ENCODE data around the gene TCHH. TPM values are rescaled to one million over a fixed set of nuclear protein-coding genes. Genes with fewer than 3 reads are reported as not detected.
A peak's percentile ranks its signal among the peaks of the same experiment; 100 is the strongest.
"Not testable (repeated sequence)": the region's sequence is repeated elsewhere in the genome, so short reads cannot be mapped to it uniquely, and the experiment has no call there.

TCHH gene
- total RNA-seq, 1 experiment from 2014 or later: not detected

GRCh38 chr1:152112885-152113432, 2.3 kb downstream of the TCHH start:
- DNase-seq (ENCODE audit: low spot score): no peak

GRCh38 chr1:152112101-152112884, 3.0 kb downstream of the TCHH start:
- no peak for DNase-seq (ENCODE audit: low spot score)

- no peak for DNase-seq (ENCODE audit: low spot score)
Observed at GRCh38 chr1:152111515-152111968, 3.7 kb downstream of the TCHH start.

DNA sequence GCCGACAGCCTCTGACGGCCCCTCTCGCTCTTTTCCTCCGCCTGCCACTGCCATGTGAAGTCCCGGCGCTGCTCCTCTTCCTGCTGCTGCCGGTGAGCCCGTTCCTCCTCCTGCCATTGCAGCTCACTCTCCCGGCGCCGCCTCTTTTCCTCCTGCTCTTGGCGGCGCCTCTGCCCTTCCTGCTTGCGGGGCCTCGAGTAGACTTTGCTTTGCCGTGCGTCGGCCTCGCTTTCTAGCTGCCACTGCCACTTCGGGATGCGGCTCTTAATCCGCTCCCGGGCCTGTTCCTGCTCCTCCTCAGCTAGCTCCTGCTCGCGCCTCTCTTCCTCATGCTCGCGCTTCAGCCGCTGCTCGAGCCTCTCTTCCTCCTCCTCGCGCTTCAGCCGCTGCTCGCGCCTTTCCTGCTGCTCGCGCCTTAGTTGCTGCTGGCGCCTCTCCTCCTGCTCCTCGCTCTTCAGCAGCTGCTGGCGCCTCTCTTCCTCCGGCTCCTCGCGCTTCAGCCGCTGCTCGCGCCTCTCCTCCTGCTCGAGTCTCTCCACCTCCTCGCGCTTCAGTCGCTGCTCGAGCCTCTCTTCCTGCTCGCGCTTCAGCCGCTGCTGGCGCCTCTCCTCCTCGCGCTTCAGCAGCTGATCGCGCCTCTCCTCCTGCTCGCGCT, 4.3 kb downstream of the TCHH start:
- peak; percentile 38 for DNase-seq (ENCODE audit: low spot score)

- no peak for DNase-seq (ENCODE audit: low spot score)
Observed at GRCh38 chr1:152110365-152110859, 4.8 kb downstream of the TCHH start.

DNA sequence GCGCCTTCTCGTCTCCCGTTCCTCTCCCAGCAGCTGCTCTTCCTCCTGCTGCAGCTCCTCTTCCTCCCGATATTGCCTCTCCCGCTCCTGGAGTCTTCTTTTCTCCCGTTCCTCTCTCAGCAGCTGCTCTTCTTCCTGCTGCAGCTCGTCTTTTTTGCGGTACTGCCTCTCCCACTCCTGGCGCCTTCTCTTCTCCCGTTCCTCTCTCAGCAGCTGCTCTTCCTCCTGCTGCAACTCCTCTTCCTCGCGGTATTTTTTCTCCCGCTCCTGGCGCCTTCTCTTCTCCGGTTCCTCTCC, 5.3 kb downstream of the TCHH start:
- DNase-seq (ENCODE audit: low spot score): no peak

- no peak for DNase-seq (ENCODE audit: low spot score)
Observed at GRCh38 chr1:152109231-152109997, 5.8 kb downstream of the TCHH start.

GRCh38 chr1:152108882-152109222, 6.4 kb downstream of the TCHH start:
- no peak for DNase-seq (ENCODE audit: low spot score)

DNA sequence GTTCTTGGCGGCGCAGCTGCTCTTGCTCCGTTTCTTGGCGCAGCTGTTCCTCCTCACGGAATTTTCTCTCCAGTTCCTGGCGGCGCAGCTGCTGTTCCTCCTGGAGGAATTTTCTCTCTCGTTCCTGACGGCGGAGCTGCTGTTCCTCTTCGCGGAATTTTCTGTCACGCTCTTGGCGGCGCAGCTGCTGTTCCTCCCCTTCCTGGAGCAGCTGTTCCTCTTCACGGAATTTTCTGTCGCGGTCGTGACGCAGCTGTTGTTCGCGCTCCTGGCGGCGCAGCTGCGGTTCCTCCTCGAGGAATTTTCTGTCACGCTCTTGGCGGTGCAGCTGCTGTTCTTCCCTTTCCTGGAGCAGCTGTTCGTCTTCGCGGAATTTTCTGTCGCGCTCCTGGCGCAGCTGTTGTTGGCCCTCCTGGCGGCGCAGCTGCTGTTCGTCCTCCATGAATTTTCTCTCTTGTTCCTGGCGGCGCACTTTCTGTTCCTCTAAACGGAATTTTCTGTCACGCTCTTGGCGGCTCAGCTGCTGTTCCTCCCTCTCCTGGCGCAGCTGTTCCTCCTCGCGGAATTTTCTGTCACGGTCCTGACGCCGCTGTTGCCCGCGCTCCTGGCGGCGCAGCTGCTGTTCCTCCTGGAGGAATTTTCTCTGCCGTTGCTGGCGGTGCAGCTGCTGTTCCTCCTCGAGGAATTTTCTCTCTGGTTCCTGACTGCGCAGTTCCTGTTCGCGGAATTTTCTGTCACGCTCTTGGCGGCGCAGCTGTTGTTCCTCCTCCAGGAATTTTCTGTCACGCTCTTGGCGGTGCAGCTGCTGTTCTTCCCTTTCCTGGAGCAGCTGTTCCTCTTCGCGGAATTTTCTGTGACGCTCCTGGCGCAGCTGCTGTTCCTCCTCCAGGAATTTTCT, 7.0 kb downstream of the TCHH start:
- no peak for DNase-seq (ENCODE audit: low spot score)

- DNase-seq (ENCODE audit: low spot score): no peak
Observed at GRCh38 chr1:152107031-152107983, 7.9 kb downstream of the TCHH start.

GRCh38 chr1:152104854-152105253, 10.4 kb downstream of the TCHH start:
- DNase-seq (ENCODE audit: low spot score): no peak

GRCh38 chr1:152096931-152097330, 18.3 kb downstream of the TCHH start:
- DNase-seq (ENCODE audit: low spot score): no peak

GRCh38 chr1:152089014-152089674, 26.1 kb downstream of the TCHH start, which contains the start of gene TCHHL1:
Gene TCHHL1, minus strand, starts transcription at chr1:152089064. Its CDS starts 921 bp downstream, at chr1:152088143.
- DNase-seq (ENCODE audit: low spot score): no peak

DNA sequence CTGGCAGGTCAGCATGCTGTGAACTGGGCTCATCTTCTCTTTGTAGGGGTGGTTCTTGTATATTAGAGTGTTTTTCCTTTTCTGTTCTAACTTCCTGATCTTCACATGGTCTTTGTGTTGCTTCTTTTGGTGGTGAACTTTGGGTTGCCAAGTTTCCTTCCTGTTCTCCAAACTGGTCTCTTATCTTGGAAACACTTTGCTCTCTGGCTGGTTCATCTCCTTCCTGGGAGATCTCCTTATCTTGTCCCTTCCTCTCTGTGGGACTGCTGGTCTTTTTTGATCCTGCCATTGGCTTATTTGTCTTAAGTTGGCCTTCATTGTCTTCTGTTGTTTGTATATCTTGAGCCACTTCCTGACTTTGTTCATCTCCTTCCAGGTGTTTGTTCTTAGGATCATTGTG, 28.5 kb downstream of the TCHH start:
- DNase-seq (ENCODE audit: low spot score): no peak

- no peak for DNase-seq (ENCODE audit: low spot score)
Observed at GRCh38 chr1:152084853-152085252, 30.4 kb downstream of the TCHH start.

DNA sequence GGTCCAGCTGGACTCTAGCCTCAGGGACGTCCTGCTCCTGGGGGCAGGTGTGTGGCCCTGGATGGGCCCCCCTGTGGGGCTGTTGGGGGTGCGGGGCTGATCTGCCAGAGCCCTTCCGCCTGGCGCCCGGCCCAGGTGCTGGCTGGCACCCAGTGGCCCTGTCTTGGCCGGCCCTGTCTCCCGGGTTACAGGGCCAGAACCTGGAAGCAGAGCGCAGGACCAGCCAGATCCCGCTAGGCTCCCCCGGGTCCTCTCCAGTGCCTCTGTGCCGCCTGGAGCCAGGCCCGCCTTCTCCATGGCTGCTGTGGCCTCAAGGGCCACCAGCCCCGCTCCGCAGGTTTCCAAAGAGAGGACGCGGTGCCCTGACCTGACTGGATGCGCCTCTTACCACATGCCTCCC, 34.2 kb downstream of the TCHH start:
- DNase-seq (ENCODE audit: low spot score): not testable (repeated sequence)

DNA sequence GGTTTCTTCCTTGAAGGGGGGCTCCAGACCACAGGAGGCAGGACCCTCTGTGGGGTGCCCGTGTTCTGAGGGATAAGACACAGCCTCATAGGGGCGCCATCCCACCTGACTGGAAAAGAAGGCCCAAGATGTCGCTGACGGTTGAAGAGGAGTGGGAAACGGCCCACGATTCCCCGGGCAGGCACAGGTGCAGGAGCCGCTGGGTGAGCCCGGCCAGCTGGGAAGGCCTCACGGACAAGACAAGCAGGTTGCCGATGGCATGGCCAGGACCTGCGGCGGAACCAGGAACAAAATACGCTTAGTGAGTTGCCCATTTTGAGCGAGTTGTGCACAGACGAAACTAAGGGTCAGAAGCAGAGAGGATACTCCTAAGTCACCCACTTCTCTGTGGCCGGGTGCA, 34.8 kb downstream of the TCHH start:
- DNase-seq (ENCODE audit: low spot score): not testable (repeated sequence)

- no peak for DNase-seq (ENCODE audit: low spot score)
Observed at GRCh38 chr1:152078831-152079441, 36.3 kb downstream of the TCHH start.

DNA sequence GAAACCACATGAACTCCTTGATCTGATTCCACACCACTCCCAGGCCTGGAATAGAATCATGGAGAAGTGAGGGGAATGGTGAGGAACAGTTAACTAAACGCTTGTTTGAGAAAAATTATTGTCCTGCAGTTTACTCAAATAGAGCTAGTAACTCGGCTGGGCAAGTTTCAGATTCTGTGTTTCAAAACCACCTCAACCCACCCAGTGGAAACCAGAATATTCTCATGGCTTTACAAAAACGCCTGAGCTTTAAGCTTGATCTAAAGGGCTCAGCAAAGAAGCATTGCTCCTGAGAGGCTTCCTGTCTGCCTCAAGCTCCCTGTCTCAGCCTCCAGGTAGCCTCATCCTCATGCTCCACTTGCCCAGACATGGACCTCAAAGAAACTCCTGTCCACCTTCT, 42.9 kb downstream of the TCHH start:
- DNase-seq (ENCODE audit: low spot score): no peak

Data from HT-29 (cell line).